Osteoblast (primary cell): ENCODE results near the gene SLC30A2. TPM values are rescaled to one million over a fixed set of nuclear protein-coding genes. Genes with fewer than 3 reads are reported as not detected.

Source experiments
- DNase-seq: peaks from one replicate; pipeline ENCODE4 v3.0.0; 2011; ENCODE audit warnings: low spot score, mixed read lengths; ENCODE audit not compliant: insufficient read length; ENCODE audit errors: missing footprints
- H2AFZ ChIP-seq: 2 replicates; pipeline ENCODE4 v1.6.0; 2011; ENCODE audit warnings: mild to moderate bottlenecking, low read length
- H3K27ac ChIP-seq: 2 replicates; pipeline ENCODE4 v1.5.1; 2011; ENCODE audit warnings: mild to moderate bottlenecking, low read depth, low read length, moderate library complexity
- H3K27me3 ChIP-seq: 2 replicates; pipeline ENCODE4 v1.6.0; 2012; ENCODE audit warnings: mild to moderate bottlenecking, control low read depth, inconsistent platforms, low read length, moderate library complexity; ENCODE audit not compliant: insufficient read depth
- H3K36me3 ChIP-seq: 2 replicates; pipeline ENCODE4 v1.5.1; 2011; ENCODE audit warnings: mild to moderate bottlenecking, low read length, control low read depth, moderate library complexity; ENCODE audit not compliant: insufficient read depth
- H3K4me1 ChIP-seq: 2 replicates; pipeline ENCODE4 v1.5.1; 2011; ENCODE audit warnings: mild to moderate bottlenecking, low read length, control low read depth, moderate library complexity; ENCODE audit not compliant: insufficient read depth
- H3K4me2 ChIP-seq: 2 replicates; pipeline ENCODE4 v1.6.0; 2011; ENCODE audit warnings: mild to moderate bottlenecking, low read length; ENCODE audit not compliant: insufficient read depth
- H3K4me3 ChIP-seq: fragments of 200-600 bp; sonication (generic); 3 replicates; pipeline ENCODE4 v1.5.1; 2012; ENCODE audit warnings: mild to moderate bottlenecking, low read length, inconsistent platforms; ENCODE audit not compliant: insufficient read depth
- H3K79me2 ChIP-seq: 2 replicates; pipeline ENCODE4 v1.6.0; 2012; ENCODE audit warnings: mild to moderate bottlenecking, low read length, control low read depth, inconsistent platforms; ENCODE audit not compliant: insufficient read depth
- H3K9me3 ChIP-seq: 2 replicates; pipeline ENCODE4 v1.5.1; 2011; ENCODE audit warnings: low read depth, low read length, control low read depth
- H4K20me1 ChIP-seq: 2 replicates; pipeline ENCODE4 v1.6.0; 2012; ENCODE audit warnings: mild to moderate bottlenecking, low read length, control low read depth; ENCODE audit not compliant: insufficient read depth
- CTCF ChIP-seq: IDR thresholded peaks from 2 replicates; pipeline ENCODE4 v1.5.1; 2011; ENCODE audit warnings: mild to moderate bottlenecking, low read depth, low read length, moderate library complexity; ENCODE audit errors: extremely low read depth
- total RNA-seq: library from RNA; depleted of rRNA; stranded (reverse); fragments of >200 nt; gene quantifications from 2 replicates; pipeline ENCODE4 v1.2.3, GENCODE V29; 2012

The SLC30A2 gene
- total RNA-seq, 1 donor: not detected

- DNase-seq: no peak
- H3K36me3 ChIP-seq: no peaks in the 10 kb centered on the region
- no peak for TF ChIP-seq CTCF
- H4K20me1 ChIP-seq: no peaks in the 10 kb centered on the region
- peaks cover 61% of the 10 kb centered on the region for H3K4me1 ChIP-seq
- H3K4me2 ChIP-seq: no peak overlapping the region
- no peaks in the 10 kb centered on the region for H3K27me3 ChIP-seq
- no peak overlapping the region for H3K4me3 ChIP-seq
- H3K27ac ChIP-seq: no peak overlapping the region
- no peak overlapping the region for H2AFZ ChIP-seq
- H3K9me3 ChIP-seq: no peaks in the 10 kb centered on the region
- no peaks in the 10 kb centered on the region for H3K79me2 ChIP-seq
Observed at GRCh38 chr1:26016258-26016952, 29.5 kb downstream of the SLC30A2 start.

GRCh38 chr1:26015358-26015757 lies 30.6 kb downstream of the SLC30A2 start:
- no peak overlapping the region for H3K4me3 ChIP-seq
- no peak for TF ChIP-seq CTCF
- H3K4me2 ChIP-seq: no peak overlapping the region

GRCh38 chr1:26014179-26014578 lies 31.7 kb downstream of the SLC30A2 start:
- Histone ChIP-seq H3K9me3 (no peaks in the 10 kb centered on the region), H3K36me3 (no peaks in the 10 kb centered on the region), H4K20me1 (no peaks in the 10 kb centered on the region), H3K27me3 (no peaks in the 10 kb centered on the region), H3K4me3 (no peak overlapping the region), H3K79me2 (no peaks in the 10 kb centered on the region), H3K27ac (no peak overlapping the region), H3K4me2 (no peak overlapping the region), H3K4me1 (peaks cover 40% of the 10 kb centered on the region), H2AFZ (no peak overlapping the region)
- no peak for DNase-seq
- no peak for TF ChIP-seq CTCF

More at GRCh38 chr1:26015358-26015757, 30.6 kb downstream of the SLC30A2 start:
- H4K20me1 ChIP-seq: no peaks in the 10 kb centered on the region
- H2AFZ ChIP-seq: peak overlapping the region; percentile 30
- H3K79me2 ChIP-seq: no peaks in the 10 kb centered on the region
- H3K4me1 ChIP-seq: peaks cover 51% of the 10 kb centered on the region
- H3K36me3 ChIP-seq: no peaks in the 10 kb centered on the region
- no peaks in the 10 kb centered on the region for H3K9me3 ChIP-seq
- no peaks in the 10 kb centered on the region for H3K27me3 ChIP-seq
- DNase-seq: peak; percentile 46
- peak overlapping the region; percentile 39 for H3K27ac ChIP-seq

- H3K4me2 ChIP-seq: no peak overlapping the region
- H3K36me3 ChIP-seq: no peaks in the 10 kb centered on the region
- H4K20me1 ChIP-seq: no peaks in the 10 kb centered on the region
- H3K27ac ChIP-seq: no peak overlapping the region
- no peaks in the 10 kb centered on the region for H3K9me3 ChIP-seq
- no peak for TF ChIP-seq CTCF
- no peak overlapping the region for H2AFZ ChIP-seq
- peak; percentile 66 for DNase-seq
- H3K4me1 ChIP-seq: peaks cover 28% of the 10 kb centered on the region
- H3K4me3 ChIP-seq: no peak overlapping the region
- H3K27me3 ChIP-seq: no peaks in the 10 kb centered on the region
- H3K79me2 ChIP-seq: no peaks in the 10 kb centered on the region
Observed at GRCh38 chr1:26012864-26013263, 33.1 kb downstream of the SLC30A2 start.
